Osteocyte (in vitro differentiated cells): ENCODE data around the gene PIWIL4. TPM values are rescaled to one million over a fixed set of nuclear protein-coding genes. Genes with fewer than 3 reads are reported as not detected.
A peak's percentile ranks its signal among the peaks of the same experiment; 100 is the strongest.

Experiments used
- DNase-seq: peaks from one replicate; pipeline ENCODE4 v3.0.0; 2021; ENCODE audit warnings: mixed read lengths; ENCODE audit not compliant: unreplicated experiment; ENCODE audit errors: extremely low spot score
- H3K27ac Mint-ChIP-seq: one replicate; pipeline ENCODE4 v1.8.0; 2021; ENCODE audit warnings: mild to moderate bottlenecking, mixed read lengths; ENCODE audit not compliant: unreplicated experiment
- H3K27me3 Mint-ChIP-seq: one replicate; pipeline ENCODE4 v1.8.0; 2021; ENCODE audit warnings: mixed read lengths; ENCODE audit not compliant: unreplicated experiment
- H3K36me3 Mint-ChIP-seq: one replicate; pipeline ENCODE4 v1.8.0; 2021; ENCODE audit warnings: mixed read lengths; ENCODE audit not compliant: unreplicated experiment
- H3K4me1 Mint-ChIP-seq: one replicate; pipeline ENCODE4 v1.8.0; 2021; ENCODE audit warnings: mixed read lengths; ENCODE audit not compliant: unreplicated experiment
- H3K4me3 Mint-ChIP-seq: one replicate; pipeline ENCODE4 v1.8.0; 2021; ENCODE audit warnings: mild to moderate bottlenecking, moderate library complexity, mixed read lengths; ENCODE audit not compliant: unreplicated experiment
- H3K9me3 Mint-ChIP-seq: one replicate; pipeline ENCODE4 v1.8.0; 2021; ENCODE audit warnings: mixed read lengths; ENCODE audit not compliant: unreplicated experiment
- total RNA-seq: library from RNA; stranded (reverse); gene quantifications from 2 replicates; pipeline ENCODE4 v1.2.1, GENCODE V29; 2021
- TF ChIP-seq, protein P1 (sequence below): fragments of 200-600 bp; sonication (generic); IDR thresholded peaks from 2 replicates; pipeline ENCODE4 v1.5.0; 2021; ENCODE audit warnings: antibody characterized with exemption, mild to moderate bottlenecking, moderate library complexity

Gene PIWIL4
- total RNA-seq, 1 donor from 2014 or later: 1.2 TPM

DNA sequence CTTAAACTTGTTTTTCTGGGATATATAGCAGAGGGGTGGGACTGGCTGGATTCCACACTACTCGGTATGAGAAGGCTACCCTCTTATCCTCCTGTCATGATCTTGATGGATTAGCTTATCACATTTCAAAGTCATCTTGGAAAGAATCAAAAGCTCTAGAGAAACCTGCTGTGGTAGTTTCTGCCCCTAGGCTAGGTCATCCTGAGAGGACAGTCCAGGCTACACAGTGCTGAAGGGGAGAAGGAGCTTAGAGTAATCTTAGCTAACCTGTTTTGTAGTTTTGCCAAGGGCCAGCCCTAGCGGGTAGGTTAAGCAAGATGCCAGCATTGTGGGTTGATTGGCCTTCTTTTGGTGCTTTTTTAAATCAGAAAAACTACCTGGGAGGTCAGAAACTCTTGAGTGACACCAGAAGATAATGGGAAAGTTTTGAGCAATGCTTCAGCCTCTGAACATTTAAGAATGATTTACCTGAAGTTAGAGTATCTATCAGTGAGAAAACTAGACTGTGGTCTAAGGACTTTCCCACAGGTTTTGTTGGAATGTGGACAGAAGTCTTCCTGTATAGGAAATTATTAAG lies 21.3 kb downstream of the PIWIL4 start:
- H3K36me3 Mint-ChIP-seq: peaks cover 11% of the 10 kb centered on the region
- H3K27ac Mint-ChIP-seq: no peak overlapping the region
- DNase-seq: no peak
- H3K9me3 Mint-ChIP-seq: no peaks in the 10 kb centered on the region
- no peak overlapping the region for H3K4me3 Mint-ChIP-seq
- TF ChIP-seq, protein P1, sequence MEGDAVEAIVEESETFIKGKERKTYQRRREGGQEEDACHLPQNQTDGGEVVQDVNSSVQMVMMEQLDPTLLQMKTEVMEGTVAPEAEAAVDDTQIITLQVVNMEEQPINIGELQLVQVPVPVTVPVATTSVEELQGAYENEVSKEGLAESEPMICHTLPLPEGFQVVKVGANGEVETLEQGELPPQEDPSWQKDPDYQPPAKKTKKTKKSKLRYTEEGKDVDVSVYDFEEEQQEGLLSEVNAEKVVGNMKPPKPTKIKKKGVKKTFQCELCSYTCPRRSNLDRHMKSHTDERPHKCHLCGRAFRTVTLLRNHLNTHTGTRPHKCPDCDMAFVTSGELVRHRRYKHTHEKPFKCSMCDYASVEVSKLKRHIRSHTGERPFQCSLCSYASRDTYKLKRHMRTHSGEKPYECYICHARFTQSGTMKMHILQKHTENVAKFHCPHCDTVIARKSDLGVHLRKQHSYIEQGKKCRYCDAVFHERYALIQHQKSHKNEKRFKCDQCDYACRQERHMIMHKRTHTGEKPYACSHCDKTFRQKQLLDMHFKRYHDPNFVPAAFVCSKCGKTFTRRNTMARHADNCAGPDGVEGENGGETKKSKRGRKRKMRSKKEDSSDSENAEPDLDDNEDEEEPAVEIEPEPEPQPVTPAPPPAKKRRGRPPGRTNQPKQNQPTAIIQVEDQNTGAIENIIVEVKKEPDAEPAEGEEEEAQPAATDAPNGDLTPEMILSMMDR: no peak
- H3K4me1 Mint-ChIP-seq: no peaks in the 10 kb centered on the region
- peaks cover 22% of the 10 kb centered on the region for H3K27me3 Mint-ChIP-seq

DNA sequence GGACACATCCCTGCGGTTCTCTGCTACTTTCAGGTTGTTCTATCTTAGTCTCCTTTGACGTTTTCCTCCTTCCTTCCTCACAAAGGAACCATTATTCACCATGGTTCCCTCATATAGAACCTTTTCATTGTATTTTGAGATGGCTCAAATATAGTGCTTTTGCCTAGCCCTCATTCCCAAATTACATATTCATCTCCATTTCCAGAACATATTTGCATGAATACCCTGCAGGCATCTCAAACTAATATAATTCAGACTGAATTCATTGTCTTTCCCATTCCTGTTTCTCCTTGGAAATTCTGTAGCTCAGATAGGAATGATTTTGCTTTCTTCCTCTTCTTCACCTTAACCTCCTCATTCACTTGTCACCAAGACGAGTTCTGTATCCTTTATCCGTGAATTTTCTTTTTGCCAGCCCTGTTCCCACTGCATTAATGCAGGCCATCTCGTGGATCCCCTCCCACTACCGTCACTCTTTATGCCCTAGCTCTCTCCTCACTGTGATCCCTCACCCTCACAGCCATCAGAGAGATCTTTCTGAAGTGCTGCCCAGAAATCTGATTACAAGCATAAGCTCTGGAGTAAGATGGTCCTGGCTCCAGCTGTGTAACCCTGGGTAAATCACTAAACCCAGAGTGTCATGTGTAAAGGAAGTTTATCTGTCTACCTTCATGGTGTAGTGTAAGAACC lies 23.3 kb downstream of the PIWIL4 start:
- H3K27ac Mint-ChIP-seq: no peak overlapping the region
- no peak for DNase-seq
- H3K36me3 Mint-ChIP-seq: peaks cover 11% of the 10 kb centered on the region
- TF ChIP-seq, protein P1: no peak
- H3K4me3 Mint-ChIP-seq: no peak overlapping the region
- H3K4me1 Mint-ChIP-seq: no peaks in the 10 kb centered on the region
- peaks cover 22% of the 10 kb centered on the region for H3K27me3 Mint-ChIP-seq
- H3K9me3 Mint-ChIP-seq: no peaks in the 10 kb centered on the region

GRCh38 chr11:94593030-94593429 lies 25.9 kb downstream of the PIWIL4 start:
- peaks cover 11% of the 10 kb centered on the region for H3K36me3 Mint-ChIP-seq
- peaks cover 18% of the 10 kb centered on the region for H3K27me3 Mint-ChIP-seq
- H3K4me3 Mint-ChIP-seq: no peak overlapping the region
- TF ChIP-seq, protein P1: no peak
- no peak overlapping the region for H3K27ac Mint-ChIP-seq
- no peaks in the 10 kb centered on the region for H3K9me3 Mint-ChIP-seq
- DNase-seq: no peak
- no peaks in the 10 kb centered on the region for H3K4me1 Mint-ChIP-seq

DNA sequence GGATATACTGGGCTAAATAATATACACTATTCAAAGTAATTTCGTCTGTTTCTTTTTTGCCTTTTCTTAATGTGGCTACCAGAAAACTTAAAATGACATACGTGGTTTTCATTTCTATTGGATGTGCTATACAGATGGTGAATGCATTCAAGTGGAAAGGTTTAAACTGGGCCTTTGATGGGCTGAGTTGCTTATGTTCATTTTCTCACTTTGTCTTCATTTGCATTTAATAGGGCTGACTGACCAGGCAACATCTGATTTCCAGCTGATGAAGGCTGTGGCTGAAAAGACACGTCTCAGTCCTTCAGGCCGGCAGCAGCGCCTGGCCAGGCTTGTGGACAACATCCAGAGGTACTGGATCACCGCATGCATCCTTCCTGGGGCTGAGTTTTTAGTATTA lies 27.9 kb downstream of the PIWIL4 start:
- TF ChIP-seq, protein P1: no peak
- H3K4me1 Mint-ChIP-seq: no peaks in the 10 kb centered on the region
- no peak overlapping the region for H3K4me3 Mint-ChIP-seq
- H3K27ac Mint-ChIP-seq: no peak overlapping the region
- H3K27me3 Mint-ChIP-seq: peaks cover 12% of the 10 kb centered on the region
- peaks cover under 1% of the 10 kb centered on the region for H3K9me3 Mint-ChIP-seq
- H3K36me3 Mint-ChIP-seq: peaks cover 4% of the 10 kb centered on the region
- no peak for DNase-seq

DNA sequence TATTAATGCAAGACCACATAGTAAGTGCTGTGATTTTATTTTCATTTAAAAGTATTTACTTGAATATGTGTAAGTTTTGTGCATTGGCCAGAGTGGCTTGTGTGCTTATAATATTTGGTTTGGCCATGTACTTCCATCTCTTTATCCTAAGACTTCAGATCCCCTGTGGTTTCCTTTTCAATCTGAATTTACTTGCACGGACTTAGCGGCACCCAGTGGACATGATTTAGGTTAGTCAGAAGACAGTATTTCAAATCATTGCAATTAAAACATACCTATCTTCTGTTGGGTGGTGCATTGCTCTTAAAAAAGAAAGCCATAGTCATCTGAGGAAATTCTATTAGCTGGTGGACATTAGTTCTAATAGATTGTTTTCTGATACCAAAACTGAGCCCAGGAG lies 30.7 kb downstream of the PIWIL4 start:
- TF ChIP-seq, protein P1: peak; percentile 34
- H3K4me3 Mint-ChIP-seq: no peak overlapping the region
- H3K27ac Mint-ChIP-seq: no peak overlapping the region
- peaks cover 3% of the 10 kb centered on the region for H3K9me3 Mint-ChIP-seq
- peaks cover 2% of the 10 kb centered on the region for H3K36me3 Mint-ChIP-seq
- peaks cover under 1% of the 10 kb centered on the region for H3K4me1 Mint-ChIP-seq
- H3K27me3 Mint-ChIP-seq: no peaks in the 10 kb centered on the region
- DNase-seq: no peak
